IMR-90 (cell line): ENCODE results near the gene SLC37A4. TPM values are rescaled to one million over a fixed set of nuclear protein-coding genes. Genes with fewer than 3 reads are reported as not detected.
"Not testable (repeated sequence)": the region's sequence is repeated elsewhere in the genome, so short reads cannot be mapped to it uniquely, and the experiment has no call there.

Experiments used
- ATAC-seq: fragments of 200-7000 bp; cut with Tn5 transposase; 2 replicates; pipeline ENCODE4 v1.9.1; 2020; ENCODE audit warnings: low read depth, mild to moderate bottlenecking, moderate library complexity
- BruUV-seq: library from RNA; stranded (reverse); fragments of 400-500 nt; replicated peaks from 2 replicates; lab custom pipeline; 2021; lab: Mats Ljungman, UMichigan
- CTCF ChIA-PET: fragments of 300-600 bp; formaldehyde crosslinking; extraction: SDS; loops from one replicate; lab custom pipeline; 2021; ENCODE audit warnings: antibody characterized with exemption; lab: Yijun Ruan, JAX
- POLR2A ChIA-PET: fragments of 300-600 bp; sonication (Branson Sonifier 250); formaldehyde crosslinking; loops from one replicate; lab custom pipeline; 2022; ENCODE audit warnings: antibody characterized with exemption; ENCODE audit not compliant: unreplicated experiment; lab: Charles Lee
- DNase-seq: peaks from one replicate; pipeline ENCODE4 v3.0.0; 2013
- H2AFZ ChIP-seq: replicated peaks from 2 replicates; pipeline ENCODE3; 2013; ENCODE audit warnings: low read length, mild to moderate bottlenecking; ENCODE audit not compliant: poor library complexity
- H2AK5ac ChIP-seq: 2 replicates; pipeline ENCODE4 v1.6.1; 2013; ENCODE audit warnings: low read depth, low read length, inconsistent platforms
- H2AK9ac ChIP-seq: replicated peaks from 2 replicates; pipeline ENCODE3; 2013; ENCODE audit warnings: mild to moderate bottlenecking, low read depth, low read length, moderate library complexity; ENCODE audit not compliant: poor library complexity
- H2BK120ac ChIP-seq: 2 replicates; pipeline ENCODE4 v1.6.1; 2013; ENCODE audit warnings: low read depth, low read length, inconsistent platforms
- H2BK15ac ChIP-seq: 3 replicates; pipeline ENCODE4 v1.6.1; 2013; ENCODE audit warnings: low read depth, low read length, inconsistent platforms
- H2BK20ac ChIP-seq: 2 replicates; pipeline ENCODE4 v1.6.1; 2013; ENCODE audit warnings: low read depth, mild to moderate bottlenecking, inconsistent platforms, low read length, moderate library complexity
- H2BK5ac ChIP-seq: 2 replicates; pipeline ENCODE4 v1.6.1; 2013; ENCODE audit warnings: mild to moderate bottlenecking, low read depth, low read length, inconsistent platforms; ENCODE audit not compliant: poor library complexity, severe bottlenecking
- H3K14ac ChIP-seq: replicated peaks from 2 replicates; pipeline ENCODE4 v1.6.1; 2013; ENCODE audit warnings: low read depth, low read length, inconsistent platforms
- H3K18ac ChIP-seq: 2 replicates; pipeline ENCODE4 v1.6.1; 2013; ENCODE audit warnings: low read depth, low read length, control low read depth
- H3K23ac ChIP-seq: 2 replicates; pipeline ENCODE4 v1.6.1; 2013; ENCODE audit warnings: low read depth, low read length, inconsistent platforms
- H3K27ac ChIP-seq: 2 replicates; pipeline ENCODE4 v1.5.1; 2013; ENCODE audit warnings: mild to moderate bottlenecking, control low read depth, low read length; ENCODE audit not compliant: insufficient read depth
- H3K27me3 ChIP-seq: 2 replicates; pipeline ENCODE4 v1.6.1; 2013; ENCODE audit warnings: low read length; ENCODE audit not compliant: control insufficient read depth, insufficient read depth
- H3K36me3 ChIP-seq: 2 replicates; pipeline ENCODE4 v1.6.1; 2013; ENCODE audit warnings: low read length, mixed read lengths; ENCODE audit not compliant: control insufficient read depth, insufficient read depth
- H3K4ac ChIP-seq: 2 replicates; pipeline ENCODE4 v1.6.1; 2013; ENCODE audit warnings: low read depth, low read length, inconsistent platforms
- H3K4me1 ChIP-seq: 2 replicates; pipeline ENCODE4 v1.6.1; 2013; ENCODE audit warnings: low read length, mixed read lengths; ENCODE audit not compliant: control insufficient read depth, insufficient read depth
- H3K4me2 ChIP-seq: 2 replicates; pipeline ENCODE4 v1.6.1; 2013; ENCODE audit warnings: low read depth, mild to moderate bottlenecking, control low read depth, low read length, moderate library complexity
- H3K4me3 ChIP-seq: 2 replicates; pipeline ENCODE4 v1.5.1; 2013; ENCODE audit warnings: low read depth, mild to moderate bottlenecking, control low read depth, low read length, moderate library complexity; ENCODE audit not compliant: insufficient read depth
- H3K56ac ChIP-seq: 2 replicates; pipeline ENCODE4 v1.6.1; 2013; ENCODE audit warnings: low read length, inconsistent platforms; ENCODE audit not compliant: insufficient read depth; ENCODE audit errors: extremely low read depth
- H3K79me1 ChIP-seq, 2 experiments: 2 replicates each; pipeline ENCODE4 v1.6.1; 2013; ENCODE audit warnings: low read length in 2 of 2, inconsistent platforms in 1 of 2, low read depth in 1 of 2
- H3K9ac ChIP-seq: 2 replicates; pipeline ENCODE4 v1.6.1; 2013; ENCODE audit warnings: low read depth, low read length, control low read depth
- H3K9me1 ChIP-seq: 2 replicates; pipeline ENCODE4 v1.6.1; 2013; ENCODE audit warnings: low read length, inconsistent platforms; ENCODE audit not compliant: insufficient read depth
- H3K9me3 ChIP-seq: 2 replicates; pipeline ENCODE4 v1.6.1; 2013; ENCODE audit warnings: low read length; ENCODE audit not compliant: control insufficient read depth, insufficient read depth
- H4K20me1 ChIP-seq: 2 replicates; pipeline ENCODE4 v1.6.1; 2013; ENCODE audit warnings: low read length, inconsistent platforms; ENCODE audit not compliant: insufficient read depth
- H4K5ac ChIP-seq: 2 replicates; pipeline ENCODE4 v1.6.1; 2013; ENCODE audit warnings: mild to moderate bottlenecking, low read depth, low read length, control low read depth
- H4K8ac ChIP-seq, 2 experiments: 2 replicates each; pipeline ENCODE4 v1.6.1; 2013; ENCODE audit warnings: low read depth in 2 of 2, low read length in 2 of 2, control low read depth in 1 of 2, inconsistent platforms in 1 of 2
- H4K91ac ChIP-seq: 2 replicates; pipeline ENCODE4 v1.6.1; 2013; ENCODE audit warnings: low read depth, low read length, inconsistent platforms; ENCODE audit not compliant: insufficient read depth
- FOS ChIP-seq: fragments of 150-350 bp; IDR thresholded peaks from 2 replicates; pipeline ENCODE4 v1.6.1; 2016; ENCODE audit warnings: low read depth, low read length
- NFE2L2 ChIP-seq: fragments of 150-350 bp; IDR thresholded peaks from 2 replicates; pipeline ENCODE4 v1.6.1; 2016; ENCODE audit warnings: low read depth, mild to moderate bottlenecking, low read length
- RAD21 ChIP-seq: IDR thresholded peaks from 2 replicates; pipeline ENCODE4 v1.6.1; 2012; ENCODE audit warnings: low read length, improper control_type of control experiment
- RCOR1 ChIP-seq: IDR thresholded peaks from 2 replicates; pipeline ENCODE4 v1.6.1; 2012; ENCODE audit warnings: mild to moderate bottlenecking, low read length, improper control_type of control experiment; ENCODE audit not compliant: insufficient replicate concordance
- RFX5 ChIP-seq: IDR thresholded peaks from 2 replicates; pipeline ENCODE4 v1.8.0; 2012; ENCODE audit warnings: low read depth, mild to moderate bottlenecking, low read length, moderate library complexity
- WGBS, 2 experiments: methylation state at CpG; one replicate each; pipeline versions ENCODE4 v1.1.5 to v1.1.7; 2013; ENCODE audit warnings: missing lambda C conversion rate in 2 of 2; ENCODE audit not compliant: insufficient read length in 1 of 2; ENCODE audit errors: extremely low coverage in 2 of 2; 5-methylcytosine and 5-hydroxymethylcytosine counted together
- dilution Hi-C: fragments of 300-500 bp; cut with HindIII; formaldehyde crosslinking; loops from one replicate; pipeline ENCODE4 v1.14.3; 2018; ENCODE audit warnings: low sequenced_read_pairs; ENCODE audit not compliant: unreplicated experiment
- in situ Hi-C: fragments of 300-500 bp; cut with MboI; formaldehyde crosslinking; loops from 3 replicates; pipeline ENCODE4 v1.14.3; 2019; ENCODE audit warnings: low sequenced_read_pairs, inconsistent platforms, mixed read lengths
- intact Hi-C: fragments of 100-400 bp; cut with micrococcal nuclease; formaldehyde crosslinking; loops from 2 replicates; pipeline ENCODE4 v1.10.0; 2022
- polyA plus RNA-seq, 3 experiments: library from polyadenylated mRNA; depleted of rRNA; stranded (reverse); fragments of >200 nt; gene quantifications; 2 replicates each; pipeline ENCODE4 v1.2.3, GENCODE V29; 2012; ENCODE audit warnings: low replicate concordance in 1 of 3
- total RNA-seq: library from RNA; depleted of rRNA; stranded (reverse); fragments of >200 nt; gene quantifications from 2 replicates; pipeline ENCODE4 v1.2.3, GENCODE V29; 2012

The SLC37A4 gene
- total and polyA plus RNA-seq, 2 of the 4 experiments (the other 2 are of a cell fraction): 7.5 to 14.3 TPM

DNA sequence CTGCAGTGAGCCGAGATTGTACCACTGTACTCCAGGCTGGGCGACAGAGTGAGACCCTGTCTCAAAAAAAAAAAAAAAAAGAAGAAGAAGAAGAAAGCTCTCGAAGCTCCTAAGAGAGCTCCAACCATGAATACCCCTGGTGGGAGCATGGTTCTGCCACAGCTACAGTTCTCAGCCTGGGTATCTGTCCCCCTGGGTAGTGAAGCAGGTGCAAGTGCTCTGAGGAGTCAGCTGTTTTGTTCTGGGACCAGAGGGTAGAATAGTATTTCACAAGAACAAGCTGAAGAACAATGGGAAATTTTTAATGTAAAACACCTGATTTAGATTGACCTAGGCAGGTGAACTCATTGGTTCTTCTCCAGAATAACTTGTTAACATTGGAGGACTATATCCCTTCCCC lies 30.6 kb upstream of the SLC37A4 start:
- Histone ChIP-seq H2AK9ac (no peak overlapping the region), H3K4me3 (no peak overlapping the region), H4K8ac (no peak overlapping the region), H2AK5ac (no peak overlapping the region), H3K56ac (no peak overlapping the region), H3K36me3 (no peaks in the 10 kb centered on the region; the same call in 1 of the 2 replicates), H3K27ac (no peak overlapping the region), H3K9me3 (no peaks in the 10 kb centered on the region), H3K79me1 (peaks cover 14 to 37% of the 10 kb centered on the region in 2 experiments), H4K5ac (no peak overlapping the region), H3K14ac (no peak overlapping the region), H3K9ac (no peak overlapping the region), H3K9me1 (peaks cover 3% of the 10 kb centered on the region; the same call in 1 of the 2 replicates), H2BK20ac (no peak overlapping the region), H3K27me3 (no peaks in the 10 kb centered on the region), H2BK15ac (no peak overlapping the region), H2AFZ (no peak overlapping the region), H3K23ac (no peak overlapping the region), H2BK5ac (no peak overlapping the region), H4K20me1 (no peaks in the 10 kb centered on the region), H3K4me1 (peaks cover 6% of the 10 kb centered on the region), H2BK120ac (no peak overlapping the region), H3K4me2 (no peak overlapping the region), H3K18ac (no peak overlapping the region), H4K91ac (no peak overlapping the region), H3K4ac (no peak overlapping the region)
- dilution Hi-C loops: no loop called here
- ChIA-PET POLR2A (no interaction called here), CTCF (no interaction called here)
- DNase-seq: no peak
- no peak for TF ChIP-seq RFX5
- no peak for TF ChIP-seq RAD21
- TF ChIP-seq RCOR1: no peak
- TF ChIP-seq NFE2L2: no peak
- TF ChIP-seq FOS: no peak
- no TSS peak for BruUV-seq
- in situ Hi-C loops: no loop called here
- ATAC-seq: no peak
- intact Hi-C loops: no loop called here
- WGBS, 2 experiments: 76% methylated on average over 2 of the region's 3 CpGs; no CpG with 5 or more reads in 1 of the 2 experiments

DNA sequence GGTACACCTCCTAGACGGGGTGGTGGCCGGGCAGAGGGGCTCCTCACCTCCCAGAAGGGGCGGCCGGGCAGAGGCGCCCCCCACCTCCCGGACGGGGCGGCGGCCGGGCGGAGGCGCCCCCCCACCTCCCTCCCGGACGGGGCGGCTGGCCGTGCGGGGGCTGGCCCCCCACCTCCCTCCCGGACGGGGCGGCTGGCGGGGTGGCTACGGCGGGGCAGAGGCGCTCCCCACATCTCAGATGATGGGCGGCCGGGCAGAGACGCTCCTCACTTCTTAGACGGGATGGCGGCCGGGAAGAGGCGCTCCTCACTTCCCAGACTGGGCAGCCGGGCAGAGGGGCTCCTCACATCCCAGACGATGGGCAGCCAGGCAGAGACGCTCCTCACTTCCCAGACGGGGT lies 28.5 kb upstream of the SLC37A4 start:
- not testable (repeated sequence) for H3K27ac ChIP-seq

More for the DNA sequence above, 28.5 kb upstream of the SLC37A4 start:
- H3K14ac ChIP-seq, H2AK9ac ChIP-seq, H2BK15ac ChIP-seq, dilution Hi-C loops, intact Hi-C loops, H3K9me3 ChIP-seq, in situ Hi-C loops, POLR2A ChIA-PET, H3K9me1 ChIP-seq, H2BK120ac ChIP-seq, H3K18ac ChIP-seq, ATAC-seq, H2AK5ac ChIP-seq, H4K91ac ChIP-seq, H3K9ac ChIP-seq, BruUV-seq, H4K5ac ChIP-seq, H3K4me3 ChIP-seq, H3K4me1 ChIP-seq, DNase-seq, H2BK5ac ChIP-seq, H3K4me2 ChIP-seq, H2BK20ac ChIP-seq, H3K56ac ChIP-seq, H3K4ac ChIP-seq, H2AFZ ChIP-seq, H3K27me3 ChIP-seq, CTCF ChIA-PET, H4K20me1 ChIP-seq, H3K23ac ChIP-seq, H4K8ac ChIP-seq: not testable (repeated sequence)
- Histone ChIP-seq H3K36me3 (peaks cover 13% of the 10 kb centered on the region), H3K79me1 (peaks cover 22 to 48% of the 10 kb centered on the region in 2 experiments)
- WGBS, 2 experiments: 92% methylated on average over 2 of the region's 35 CpGs; no CpG with 5 or more reads in 1 of the 2 experiments
